HG03064 (cell line): ENCODE results near the gene SFXN2.
A peak's percentile ranks its signal among the peaks of the same experiment; 100 is the strongest.
"Not testable (repeated sequence)": the region's sequence is repeated elsewhere in the genome, so short reads cannot be mapped to it uniquely, and the experiment has no call there.

Experiments
- ATAC-seq: cut with Tn5 transposase; IDR thresholded peaks from one replicate; pipeline ENCODE4 v1.9.1; 2021; ENCODE audit warnings: low read depth; ENCODE audit not compliant: unreplicated experiment

The SFXN2 gene

DNA sequence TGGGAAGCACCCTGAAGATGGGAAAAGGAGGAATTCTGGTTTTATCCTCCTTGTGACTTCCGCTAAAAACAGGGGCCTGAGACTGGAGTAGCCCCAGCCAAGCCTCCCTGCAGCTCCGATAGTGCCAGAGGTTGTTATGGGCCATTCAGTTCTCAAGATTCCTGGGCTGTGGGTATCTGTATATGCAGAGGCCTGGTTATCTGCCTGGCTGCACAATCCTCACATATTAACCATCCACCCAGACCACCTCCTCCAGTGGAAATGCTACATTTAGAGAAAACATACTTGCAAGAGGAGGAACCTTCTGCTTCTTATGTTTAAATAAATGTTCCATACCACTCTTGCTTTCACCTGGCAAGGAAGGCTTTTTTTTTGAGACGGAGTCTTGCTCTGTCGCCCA, 34.8 kb upstream of the SFXN2 start:
- ATAC-seq, result no peak

DNA sequence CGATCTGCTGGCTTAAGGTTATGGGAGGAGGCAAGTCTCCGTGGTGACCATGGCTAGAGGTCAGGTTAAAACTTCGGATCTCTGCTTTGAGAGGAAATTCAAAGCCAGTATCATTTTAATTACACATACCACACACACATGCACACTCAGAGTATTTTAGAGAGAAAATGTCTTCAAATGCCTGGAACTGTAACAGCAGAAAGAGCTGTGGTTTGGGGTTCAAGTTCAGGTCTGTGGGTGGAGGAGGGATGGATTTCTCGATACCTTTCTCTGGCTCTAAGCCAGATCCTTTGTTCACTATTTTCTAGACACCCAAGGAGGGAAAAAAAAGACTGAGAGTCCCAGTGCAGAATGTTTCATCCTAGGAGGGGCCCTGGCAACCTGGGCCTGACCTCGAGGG, 32.7 kb upstream of the SFXN2 start:
- no peak for ATAC-seq

- no peak for ATAC-seq
These were observed 32.0 kb upstream of the SFXN2 start for GRCh38 chr10:102682416-102682815.

GRCh38 chr10:102682981-102683380, 31.5 kb upstream of the SFXN2 start:
- no peak for ATAC-seq

DNA sequence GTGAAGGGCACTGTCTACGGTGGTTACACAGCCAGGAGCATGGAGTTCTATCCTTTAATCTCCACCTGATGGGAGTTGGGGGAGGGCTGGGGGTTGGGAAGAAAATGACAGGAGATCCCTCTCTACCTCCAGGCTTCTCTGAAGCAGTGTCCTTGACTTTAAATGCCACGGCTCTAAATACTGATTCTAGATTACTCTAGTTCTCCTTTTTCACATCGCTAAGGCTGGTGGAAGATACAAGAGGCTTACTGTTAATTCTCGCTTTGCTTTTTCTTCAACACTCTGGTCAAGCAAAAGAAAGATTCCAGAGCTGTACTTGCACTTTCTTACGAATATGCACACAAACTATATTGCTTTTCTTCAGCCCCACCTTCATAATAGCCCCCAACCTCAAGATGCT, 30.7 kb upstream of the SFXN2 start:
- no peak for ATAC-seq

GRCh38 chr10:102691285-102692066, 23.0 kb upstream of the SFXN2 start:
- no peak for ATAC-seq

DNA sequence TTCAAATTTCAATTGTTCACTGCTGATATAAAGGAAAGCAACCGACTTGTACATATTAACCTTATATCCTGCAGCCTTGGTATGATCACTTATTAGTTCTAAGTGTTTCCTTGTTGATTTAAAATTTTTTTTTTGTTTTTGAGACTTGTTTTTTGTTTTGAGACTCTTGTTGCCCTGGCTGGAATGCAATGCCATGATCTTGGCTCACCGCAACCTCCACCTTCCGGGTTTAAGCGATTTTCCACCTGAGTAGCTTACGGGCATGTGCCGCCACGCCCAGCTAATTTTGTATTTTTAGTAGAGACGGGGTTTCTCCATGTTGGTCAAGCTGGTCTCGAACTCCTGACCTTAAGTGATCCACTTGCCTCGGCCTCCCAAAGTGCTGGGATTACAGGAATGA, 19.0 kb upstream of the SFXN2 start:
- not testable (repeated sequence) for ATAC-seq

DNA sequence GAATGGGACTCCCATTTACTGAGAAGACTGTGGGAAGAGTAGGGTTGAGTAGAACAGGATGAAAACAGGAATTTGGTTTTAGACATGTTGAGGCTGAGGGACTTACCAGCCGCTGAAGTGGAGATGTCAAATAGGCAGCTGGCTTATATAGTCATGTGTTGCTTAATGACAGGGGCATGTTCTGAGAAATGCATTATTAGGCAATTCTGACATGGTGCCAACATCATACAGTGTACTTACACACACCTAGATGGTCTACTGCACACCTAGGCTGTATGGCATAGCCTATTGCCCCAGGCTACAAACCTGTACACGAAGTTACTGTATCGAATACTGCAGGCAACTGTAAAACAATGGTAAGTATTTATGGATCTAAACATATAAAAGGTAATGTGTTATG, 17.7 kb upstream of the SFXN2 start:
- ATAC-seq, result no peak

DNA sequence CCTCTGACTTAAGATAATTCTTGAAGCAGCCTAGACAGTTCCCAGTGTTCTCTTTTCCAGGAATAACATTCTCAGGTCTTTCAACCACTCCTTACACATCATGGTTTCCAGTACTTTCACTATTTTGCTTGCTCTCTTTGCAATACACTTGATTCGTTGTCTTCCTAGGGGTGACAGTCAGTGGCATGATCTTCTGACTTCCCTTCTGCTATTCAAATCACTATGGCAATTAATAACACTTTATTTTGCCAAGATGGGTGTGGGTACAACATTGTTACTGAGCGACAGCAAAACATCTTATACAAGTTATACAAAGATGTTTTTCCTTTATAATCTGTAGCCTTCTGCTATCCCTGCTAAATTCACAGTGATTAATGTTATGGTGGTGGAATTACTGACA, 15.5 kb upstream of the SFXN2 start:
- no peak for ATAC-seq

GRCh38 chr10:102701272-102701671, 13.2 kb upstream of the SFXN2 start:
- ATAC-seq, result no peak

DNA sequence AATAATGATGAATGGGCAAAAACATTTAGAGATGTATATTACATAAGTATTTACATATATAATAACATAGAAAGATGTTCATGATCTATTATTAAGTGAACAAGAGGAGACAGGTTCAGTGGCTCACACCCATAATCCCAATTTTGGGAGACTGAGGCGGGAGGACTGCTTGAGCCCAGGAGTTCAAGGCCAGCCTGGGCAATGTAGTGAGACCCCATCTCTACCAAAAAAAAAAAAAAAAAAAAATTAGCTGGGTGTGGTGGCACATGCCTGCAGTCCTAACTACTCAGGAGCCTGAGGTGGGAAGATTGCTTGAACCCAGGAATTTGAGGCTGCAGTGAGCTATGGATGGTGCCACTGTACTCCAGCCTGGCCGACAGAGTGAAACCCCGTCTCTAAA, 12.6 kb upstream of the SFXN2 start:
- no peak for ATAC-seq

- no peak for ATAC-seq
These were observed 11.7 kb upstream of the SFXN2 start for GRCh38 chr10:102702742-102703141.

- ATAC-seq, result no peak
These were observed 9.5 kb upstream of the SFXN2 start for GRCh38 chr10:102704915-102705314.

DNA sequence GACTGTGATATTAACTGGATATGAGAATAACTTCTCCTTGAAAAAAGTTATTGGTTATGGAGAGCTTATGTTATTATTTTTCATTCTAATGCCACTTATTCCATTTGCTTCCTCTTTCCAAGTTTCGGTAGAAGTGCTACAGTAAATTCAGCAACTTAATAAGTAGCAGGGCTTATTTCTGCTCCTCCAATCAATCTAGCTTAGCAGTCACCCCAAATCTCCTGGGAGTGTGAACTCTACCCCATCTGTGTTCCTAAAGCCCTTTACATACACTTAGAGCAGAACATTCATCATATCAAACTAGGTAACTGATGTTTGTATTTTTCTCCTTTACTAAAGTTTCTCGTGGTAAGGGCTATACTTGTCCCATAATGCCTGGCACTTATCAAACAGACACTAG, 8.9 kb upstream of the SFXN2 start:
- no peak for ATAC-seq

GRCh38 chr10:102710609-102711008, 3.8 kb upstream of the SFXN2 start:
- ATAC-seq, result no peak

DNA sequence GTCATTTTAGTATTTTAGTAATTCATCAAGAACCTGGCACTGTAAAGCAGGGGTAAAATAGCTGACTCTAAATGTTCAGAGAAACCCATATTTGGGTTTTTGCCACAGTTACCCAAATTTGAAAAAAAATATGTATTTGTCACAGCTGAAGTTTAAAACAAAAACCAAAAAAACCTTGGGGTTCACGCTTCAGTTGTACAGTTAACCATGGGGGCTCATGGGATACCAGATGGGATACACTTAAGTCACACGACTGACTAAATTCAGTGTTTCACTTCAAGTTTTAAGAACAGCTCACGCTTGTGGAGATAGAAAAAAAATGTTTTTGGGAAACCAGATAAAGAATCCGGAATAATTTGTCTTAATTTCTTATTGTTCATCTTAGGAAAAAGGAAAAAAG, 2.3 kb upstream of the SFXN2 start:
- ATAC-seq, result no peak

DNA sequence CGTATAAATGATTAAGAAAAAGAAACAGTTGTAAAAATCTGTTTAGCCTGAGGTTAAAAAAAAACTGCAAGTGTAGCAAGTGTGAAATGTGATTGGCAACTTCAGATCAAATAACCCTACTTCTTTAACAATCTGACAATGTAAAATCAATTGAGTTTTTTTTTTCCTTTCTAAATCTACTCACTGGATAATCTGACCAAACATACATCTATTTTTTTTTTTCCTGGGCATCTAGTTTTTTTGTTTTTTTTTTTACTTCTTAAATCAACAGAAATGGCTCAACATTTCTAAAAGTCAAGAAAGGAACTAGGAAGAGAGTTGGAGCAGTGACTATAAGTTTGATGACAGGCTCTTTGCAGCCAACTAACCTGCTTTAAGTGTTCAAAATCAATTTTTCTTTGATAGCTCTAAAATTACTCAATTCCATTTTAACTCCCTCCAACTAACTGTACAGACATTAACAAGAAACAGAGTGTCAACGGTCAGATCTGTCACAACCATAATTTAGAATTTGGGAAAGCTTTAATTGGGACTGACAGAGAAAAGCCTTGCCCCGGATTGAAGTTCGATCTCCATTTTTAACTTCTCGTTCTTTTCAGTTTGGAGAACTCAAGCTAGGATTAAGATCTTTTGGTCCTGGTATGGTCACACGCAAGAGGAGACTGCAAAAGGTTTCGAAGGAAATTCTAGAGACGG, 1.4 kb upstream of the SFXN2 start:
- ATAC-seq, result no peak

- peak; percentile 27 for ATAC-seq
These were observed 960 bp upstream of the SFXN2 start for GRCh38 chr10:102713539-102713813.

DNA sequence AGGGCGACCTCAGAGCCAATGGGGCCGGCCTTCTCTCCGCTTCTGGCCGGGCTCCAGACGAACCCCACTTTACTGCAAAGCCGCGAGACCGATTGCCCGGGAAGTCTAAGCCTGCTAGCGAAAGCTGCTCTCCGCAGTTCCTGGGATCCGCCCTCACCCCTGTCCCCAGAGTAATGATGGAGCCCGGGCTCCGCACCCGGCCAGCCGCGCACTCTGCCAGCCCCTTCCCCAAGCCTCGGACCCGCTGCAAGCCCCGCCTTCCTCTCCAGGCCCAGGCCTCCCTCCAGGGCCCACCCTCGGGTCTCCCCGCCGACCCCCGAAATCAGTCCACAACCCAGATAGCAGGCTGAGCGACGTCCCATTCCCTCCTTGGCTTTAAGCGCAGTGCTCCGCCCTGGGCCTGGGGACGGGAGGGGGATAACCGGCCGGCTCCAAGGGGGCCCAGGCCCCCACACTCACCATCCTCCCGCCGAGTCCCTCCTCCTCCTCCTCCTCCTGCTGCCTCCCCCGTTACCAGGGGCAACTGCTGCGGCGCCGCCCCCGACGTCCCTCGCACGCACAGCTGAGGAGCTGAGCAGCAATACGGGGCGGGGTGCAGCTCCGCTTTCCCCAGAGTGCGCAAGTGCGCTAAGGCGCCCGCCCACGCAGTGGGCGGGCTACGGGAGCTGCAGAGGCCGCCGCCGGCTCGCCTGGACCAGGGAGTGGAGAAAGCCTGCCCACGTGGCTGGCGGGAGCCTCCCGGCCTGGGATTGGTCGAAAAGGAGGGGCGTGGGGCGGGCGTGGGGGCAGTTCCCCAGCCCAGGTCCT, 419 bp upstream of the SFXN2 start, which contains the start of gene ARL3:
Gene ARL3 (minus strand): TSS at position 584 of the 807 bp plus-strand sequence. CDS start 122 bp downstream, at position 462.
- peak; percentile 83 for ATAC-seq

DNA sequence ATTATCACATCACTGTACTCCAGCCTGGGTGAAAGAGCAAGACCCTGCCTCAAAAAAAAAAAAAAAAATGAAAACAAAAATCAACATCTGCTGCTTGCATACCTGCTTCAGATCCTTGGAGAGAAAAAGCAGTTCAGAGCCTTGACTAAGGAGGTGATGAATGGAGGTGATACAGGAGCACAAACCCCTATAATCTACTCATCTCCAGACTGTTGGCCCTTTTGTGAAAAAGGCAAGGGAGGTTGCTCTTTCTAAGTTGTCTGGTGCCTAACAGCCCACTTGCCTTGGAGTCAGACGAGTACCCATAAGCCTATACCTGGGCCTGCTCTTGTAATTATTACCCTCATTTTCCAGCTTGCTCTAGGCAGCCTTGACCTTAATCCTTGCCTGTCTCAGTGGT, 1.4 kb downstream of the SFXN2 start:
- ATAC-seq, result no peak

DNA sequence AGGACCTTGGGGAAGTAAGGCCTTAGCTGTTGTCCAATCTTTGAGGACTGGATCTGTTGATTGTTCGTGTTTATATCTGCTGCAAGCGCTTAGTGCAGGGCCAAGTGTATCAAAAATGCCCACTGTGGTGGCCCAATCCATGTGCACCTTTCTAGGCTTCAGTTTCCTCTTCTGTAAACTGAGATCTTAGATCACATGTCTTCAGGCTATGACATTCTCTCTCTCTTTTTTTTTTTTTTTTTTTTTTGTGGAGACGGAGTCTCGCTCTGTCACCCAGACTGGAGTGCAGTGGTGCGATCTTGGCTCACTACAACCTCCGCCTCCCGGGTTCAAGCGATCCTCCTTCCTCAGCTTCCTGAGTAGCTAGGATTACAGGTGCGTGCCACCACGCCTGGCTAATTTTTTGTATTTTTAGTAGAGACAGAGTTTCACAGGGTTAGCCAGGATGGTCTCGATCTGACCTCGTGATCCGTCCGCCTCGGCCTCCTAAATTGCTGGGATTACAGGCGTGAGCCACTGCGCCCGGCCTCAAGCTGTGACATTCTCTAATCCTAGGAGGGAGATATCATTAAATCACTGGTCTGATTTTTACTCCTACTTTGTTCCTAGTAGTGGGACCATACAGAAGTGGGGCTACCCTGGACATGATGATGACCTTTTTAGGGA, 2.6 kb downstream of the SFXN2 start:
- ATAC-seq, result not testable (repeated sequence)
